NT2/D1 (cell line): ENCODE results near the gene CASK.

Source experiments
- DNase-seq: peaks from one replicate; pipeline ENCODE4 v3.0.0-alpha.2; 2011; ENCODE audit warnings: low read depth, low spot score
- H3K27me3 ChIP-seq: 2 replicates; pipeline ENCODE4 v1.6.0; 2011; ENCODE audit warnings: mild to moderate bottlenecking; ENCODE audit not compliant: insufficient read length, insufficient read depth
- H3K36me3 ChIP-seq: 2 replicates; pipeline ENCODE4 v1.6.1; 2011; ENCODE audit warnings: mild to moderate bottlenecking, low read length, mixed read lengths; ENCODE audit not compliant: insufficient read depth, insufficient read length
- H3K4me1 ChIP-seq: 2 replicates; pipeline ENCODE4 v1.5.1; 2011; ENCODE audit not compliant: insufficient read depth, insufficient read length
- H3K4me3 ChIP-seq: 2 replicates; pipeline ENCODE4 v1.5.1; 2011; ENCODE audit warnings: low read depth; ENCODE audit not compliant: insufficient read length
- H3K9ac ChIP-seq: 2 replicates; pipeline ENCODE4 v1.6.0; 2011; ENCODE audit warnings: low read depth; ENCODE audit not compliant: insufficient read length
- H3K9me3 ChIP-seq: 2 replicates; pipeline ENCODE4 v1.5.1; 2011; ENCODE audit warnings: mild to moderate bottlenecking, low read length; ENCODE audit not compliant: insufficient read depth
- SUZ12 ChIP-seq: IDR thresholded peaks from 2 replicates; pipeline ENCODE4 v1.6.1; 2011; ENCODE audit not compliant: insufficient read length, insufficient read depth; ENCODE audit errors: extremely low read depth
- YY1 ChIP-seq: IDR thresholded peaks from 2 replicates; pipeline ENCODE4 v1.6.1; 2011; ENCODE audit not compliant: insufficient read length, insufficient read depth
- ZNF274 ChIP-seq: IDR thresholded peaks from 2 replicates; pipeline ENCODE4 v1.6.1; 2011; ENCODE audit warnings: mild to moderate bottlenecking, low read depth, low read length

Gene CASK

GRCh38 chrX:41478381-41478911 is 444.9 kb downstream of the CASK start:
- no peak overlapping the region for H3K9ac ChIP-seq
- no peaks in the 10 kb centered on the region for H3K36me3 ChIP-seq
- H3K27me3 ChIP-seq: no peaks in the 10 kb centered on the region
- no peak for DNase-seq
- peaks cover 22% of the 10 kb centered on the region for H3K4me1 ChIP-seq
- no peak overlapping the region for H3K4me3 ChIP-seq
- H3K9me3 ChIP-seq: no peaks in the 10 kb centered on the region; the same call in 1 of the 2 replicates
- no peak for TF ChIP-seq ZNF274
- no peak for TF ChIP-seq YY1
- TF ChIP-seq SUZ12: no peak

GRCh38 chrX:41475591-41476241 is 447.6 kb downstream of the CASK start:
- no peak for TF ChIP-seq SUZ12
- TF ChIP-seq YY1: no peak
- TF ChIP-seq ZNF274: no peak
- peak; percentile 82 for DNase-seq
- Histone ChIP-seq H3K9ac (peak overlapping the region; percentile 58), H3K27me3 (no peaks in the 10 kb centered on the region), H3K4me1 (peaks cover 19% of the 10 kb centered on the region), H3K36me3 (no peaks in the 10 kb centered on the region), H3K9me3 (no peaks in the 10 kb centered on the region; the same call in 1 of the 2 replicates), H3K4me3 (no peak overlapping the region)

DNA sequence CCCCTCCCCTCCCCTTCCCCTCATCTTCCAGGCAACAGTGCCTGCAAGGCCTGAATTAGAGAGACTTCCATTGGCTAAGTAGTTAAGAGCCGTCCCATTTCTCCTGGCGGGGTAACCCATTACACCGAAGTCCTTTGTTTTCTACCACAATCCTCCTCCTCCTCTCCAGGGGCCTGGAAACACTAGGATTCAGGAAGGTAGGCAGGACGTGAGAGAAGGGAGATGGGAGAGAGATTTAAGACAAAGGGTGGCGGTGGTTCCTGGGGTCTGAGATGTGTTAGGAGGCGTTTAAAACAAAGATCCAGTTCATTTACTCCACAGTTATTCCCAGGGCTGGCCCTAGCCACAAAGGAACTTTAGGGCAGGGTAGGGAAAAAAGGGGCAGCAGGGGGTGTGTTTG is 448.2 kb downstream of the CASK start:
- TF ChIP-seq YY1: no peak
- TF ChIP-seq ZNF274: no peak
- TF ChIP-seq SUZ12: no peak
- H3K27me3 ChIP-seq: no peaks in the 10 kb centered on the region
- peaks cover 19% of the 10 kb centered on the region for H3K4me1 ChIP-seq
- H3K9me3 ChIP-seq: no peaks in the 10 kb centered on the region; the same call in 1 of the 2 replicates
- peak overlapping the region; percentile 90 for H3K9ac ChIP-seq
- H3K36me3 ChIP-seq: no peaks in the 10 kb centered on the region
- peak; percentile 90 for DNase-seq
- peak overlapping the region; percentile 24 for H3K4me3 ChIP-seq

- DNase-seq: no peak
- H3K27me3 ChIP-seq: no peaks in the 10 kb centered on the region
- peak overlapping the region; percentile 90 for H3K9ac ChIP-seq
- peak overlapping the region; percentile 24 for H3K4me3 ChIP-seq
- no peaks in the 10 kb centered on the region for H3K36me3 ChIP-seq
- H3K9me3 ChIP-seq: no peaks in the 10 kb centered on the region; the same call in 1 of the 2 replicates
- no peak for TF ChIP-seq SUZ12
- TF ChIP-seq YY1: no peak
- no peak for TF ChIP-seq ZNF274
- peaks cover 19% of the 10 kb centered on the region for H3K4me1 ChIP-seq
Observed at GRCh38 chrX:41474726-41475100, 448.6 kb downstream of the CASK start.

DNA sequence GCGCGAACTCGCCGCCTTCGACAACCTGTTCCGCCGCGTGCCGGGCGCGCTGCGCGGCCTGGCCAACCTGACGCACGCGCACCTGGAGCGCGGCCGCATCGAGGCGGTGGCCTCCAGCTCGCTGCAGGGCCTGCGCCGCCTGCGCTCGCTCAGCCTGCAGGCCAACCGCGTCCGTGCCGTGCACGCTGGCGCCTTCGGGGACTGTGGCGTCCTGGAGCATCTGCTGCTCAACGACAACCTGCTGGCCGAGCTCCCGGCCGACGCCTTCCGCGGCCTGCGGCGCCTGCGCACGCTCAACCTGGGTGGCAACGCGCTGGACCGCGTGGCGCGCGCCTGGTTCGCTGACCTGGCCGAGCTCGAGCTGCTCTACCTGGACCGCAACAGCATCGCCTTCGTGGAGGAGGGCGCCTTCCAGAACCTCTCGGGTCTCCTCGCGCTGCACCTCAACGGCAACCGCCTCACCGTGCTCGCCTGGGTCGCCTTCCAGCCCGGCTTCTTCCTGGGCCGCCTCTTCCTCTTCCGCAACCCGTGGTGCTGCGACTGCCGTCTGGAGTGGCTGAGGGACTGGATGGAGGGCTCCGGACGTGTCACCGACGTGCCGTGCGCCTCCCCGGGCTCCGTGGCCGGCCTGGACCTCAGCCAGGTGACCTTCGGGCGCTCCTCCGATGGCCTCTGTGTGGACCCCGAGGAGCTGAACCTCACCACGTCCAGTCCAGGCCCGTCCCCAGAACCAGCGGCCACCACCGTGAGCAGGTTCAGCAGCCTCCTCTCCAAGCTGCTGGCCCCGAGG is 449.2 kb downstream of the CASK start:
- H3K4me1 ChIP-seq: peaks cover 21% of the 10 kb centered on the region
- H3K4me3 ChIP-seq: peak overlapping the region; percentile 24
- H3K36me3 ChIP-seq: no peaks in the 10 kb centered on the region
- TF ChIP-seq SUZ12 (no peak), ZNF274 (no peak), YY1 (no peak)
- no peaks in the 10 kb centered on the region; the same call in 1 of the 2 replicates for H3K9me3 ChIP-seq
- DNase-seq: no peak
- peak overlapping the region; percentile 90 for H3K9ac ChIP-seq
- no peaks in the 10 kb centered on the region for H3K27me3 ChIP-seq

DNA sequence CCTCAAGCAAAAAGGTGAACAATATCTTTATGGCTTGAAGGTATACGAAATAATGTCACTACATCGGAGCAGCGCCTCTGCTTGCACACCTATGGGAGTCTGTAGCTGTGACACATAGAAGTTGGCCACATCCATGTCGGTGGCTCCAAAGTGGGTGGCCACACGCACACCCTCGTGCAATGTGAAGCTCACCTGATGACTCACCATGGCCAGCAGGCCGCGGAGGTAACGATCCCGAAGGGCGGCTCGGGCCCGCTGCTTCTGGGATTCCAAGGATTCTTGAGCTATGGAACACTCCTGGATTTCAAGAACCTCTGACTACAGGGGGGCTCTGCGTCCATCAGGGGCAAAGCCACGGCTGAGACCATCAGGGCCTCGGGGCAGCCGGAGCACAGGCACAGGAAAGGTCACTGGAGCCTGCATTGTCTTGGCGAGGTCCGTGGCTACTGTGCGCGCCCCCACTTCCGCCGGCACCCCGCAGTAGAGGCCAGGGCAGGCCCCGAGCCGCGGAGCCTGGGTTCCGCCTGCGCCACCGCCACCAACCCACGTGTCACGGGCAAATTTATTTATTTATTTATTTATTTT is 451.0 kb downstream of the CASK start:
- Histone ChIP-seq H3K9ac (no peak overlapping the region), H3K4me3 (no peak overlapping the region), H3K27me3 (no peaks in the 10 kb centered on the region), H3K9me3 (no peaks in the 10 kb centered on the region; the same call in 1 of the 2 replicates), H3K36me3 (no peaks in the 10 kb centered on the region), H3K4me1 (peaks cover 24% of the 10 kb centered on the region)
- TF ChIP-seq SUZ12: no peak
- TF ChIP-seq YY1: no peak
- TF ChIP-seq ZNF274: no peak
- DNase-seq: no peak

GRCh38 chrX:41471786-41472185 is 451.6 kb downstream of the CASK start:
- no peak overlapping the region for H3K9ac ChIP-seq
- H3K36me3 ChIP-seq: no peaks in the 10 kb centered on the region
- no peak for DNase-seq
- TF ChIP-seq ZNF274 (no peak), YY1 (no peak), SUZ12 (no peak)
- H3K27me3 ChIP-seq: no peaks in the 10 kb centered on the region
- no peaks in the 10 kb centered on the region; the same call in 1 of the 2 replicates for H3K9me3 ChIP-seq
- H3K4me3 ChIP-seq: no peak overlapping the region
- H3K4me1 ChIP-seq: peaks cover 24% of the 10 kb centered on the region
